MCF 10A (cell line): ENCODE measurements around the gene LRMDA. TPM values are rescaled to one million over a fixed set of nuclear protein-coding genes. Genes with fewer than 3 reads are reported as not detected.

Experiments
- BruUV-seq: library from RNA; stranded (reverse); fragments of 400-500 nt; replicated peaks from 2 replicates; lab custom pipeline; 2021; lab: Mats Ljungman, UMichigan
- CTCF ChIA-PET: fragments of 300-600 bp; sonication (Branson Sonifier 250); formaldehyde crosslinking; extraction: SDS; loops from one replicate; lab custom pipeline; 2021; ENCODE audit warnings: antibody characterized with exemption, inconsistent platforms; lab: Yijun Ruan, JAX
- POLR2A ChIA-PET: fragments of 300-600, 350-650 bp; sonication (Branson Sonifier 250); formaldehyde crosslinking; extraction: SDS; loops from one replicate; lab custom pipeline; 2020; ENCODE audit warnings: antibody characterized with exemption, inconsistent platforms; lab: Yijun Ruan, JAX
- DNase-seq: peaks from one replicate; pipeline ENCODE4 v3.0.0-alpha.2; 2018; ENCODE audit not compliant: unreplicated experiment
- H3K27ac Mint-ChIP-seq: one replicate; pipeline ENCODE4 v1.8.0; 2022; ENCODE audit warnings: mild to moderate bottlenecking, low read depth, mixed read lengths; ENCODE audit not compliant: unreplicated experiment
- H3K27me3 Mint-ChIP-seq: one replicate; pipeline ENCODE4 v1.8.0; 2022; ENCODE audit warnings: mixed read lengths; ENCODE audit not compliant: insufficient read depth, unreplicated experiment
- H3K36me3 Mint-ChIP-seq: one replicate; pipeline ENCODE4 v1.8.0; 2022; ENCODE audit warnings: mild to moderate bottlenecking, moderate library complexity, mixed read lengths; ENCODE audit not compliant: insufficient read depth, unreplicated experiment
- H3K4me1 Mint-ChIP-seq: one replicate; pipeline ENCODE4 v1.8.0; 2022; ENCODE audit warnings: mixed read lengths; ENCODE audit not compliant: insufficient read depth, unreplicated experiment
- H3K4me3 Mint-ChIP-seq: one replicate; pipeline ENCODE4 v1.8.0; 2022; ENCODE audit warnings: mild to moderate bottlenecking, moderate library complexity, mixed read lengths; ENCODE audit not compliant: unreplicated experiment
- H3K9me3 Mint-ChIP-seq: one replicate; pipeline ENCODE4 v1.8.0; 2022; ENCODE audit warnings: mixed read lengths; ENCODE audit not compliant: unreplicated experiment
- CTCF ChIP-seq: fragments of 200-600 bp; IDR thresholded peaks from one replicate; pipeline ENCODE4 v1.8.0; 2022; ENCODE audit warnings: antibody characterized with exemption, mild to moderate bottlenecking; ENCODE audit not compliant: unreplicated experiment
- intact Hi-C: fragments of 100-400 bp; cut with micrococcal nuclease; formaldehyde crosslinking; loops from 2 replicates; pipeline ENCODE4 v1.14.1; 2022
- total RNA-seq: library from RNA; stranded (reverse); gene quantifications from 2 replicates; pipeline ENCODE4 v1.2.3, GENCODE V29; 2022

Gene LRMDA
- total RNA-seq, 1 experiment from 2014 or later: not detected

- Mint-ChIP-seq H3K9me3 (no peaks in the 10 kb centered on the region), H3K4me1 (peaks cover 8% of the 10 kb centered on the region), H3K27me3 (no peaks in the 10 kb centered on the region), H3K4me3 (no peak overlapping the region), H3K27ac (peak overlapping the region; percentile 23), H3K36me3 (no peaks in the 10 kb centered on the region)
- intact Hi-C loops: no loop called here
- no TSS peak for BruUV-seq
- no peak for TF ChIP-seq CTCF
- CTCF ChIA-PET: interaction anchor here (0.7 kb wide), 1 partner anchor 21 kb away, joined by 3 read pairs; no protein-coding TSS in a partner anchor
- no peak for DNase-seq
- POLR2A ChIA-PET: interaction anchor here (0.9 kb wide), 1 partner anchor 9 kb away, joined by 3 read pairs; no protein-coding TSS in a partner anchor
Observed at GRCh38 chr10:76395251-76395650, 963.8 kb downstream of the LRMDA start.

- no TSS peak for BruUV-seq
- Mint-ChIP-seq H3K4me1 (peaks cover 8% of the 10 kb centered on the region), H3K27ac (no peak overlapping the region), H3K4me3 (no peak overlapping the region), H3K36me3 (no peaks in the 10 kb centered on the region), H3K27me3 (no peaks in the 10 kb centered on the region), H3K9me3 (no peaks in the 10 kb centered on the region)
- TF ChIP-seq CTCF: no peak
- CTCF ChIA-PET: no interaction called here
- POLR2A ChIA-PET: no interaction called here
- intact Hi-C loops: no loop called here
- no peak for DNase-seq
Observed at GRCh38 chr10:76396134-76396533, 964.7 kb downstream of the LRMDA start.

GRCh38 chr10:76397181-76398042 is 966.0 kb downstream of the LRMDA start:
- TF ChIP-seq CTCF: no peak
- DNase-seq: no peak
- intact Hi-C loops: no loop called here
- no peaks in the 10 kb centered on the region for H3K36me3 Mint-ChIP-seq
- H3K27me3 Mint-ChIP-seq: no peaks in the 10 kb centered on the region
- H3K4me1 Mint-ChIP-seq: peaks cover 8% of the 10 kb centered on the region
- ChIA-PET POLR2A (interaction anchor here (1.3 kb wide), 1 partner anchor 18 kb away, joined by 3 read pairs; no protein-coding TSS in a partner anchor), CTCF (no interaction called here)
- no TSS peak for BruUV-seq
- H3K9me3 Mint-ChIP-seq: no peaks in the 10 kb centered on the region
- H3K4me3 Mint-ChIP-seq: no peak overlapping the region
- no peak overlapping the region for H3K27ac Mint-ChIP-seq

GRCh38 chr10:76398043-76398710 is 966.8 kb downstream of the LRMDA start:
- Mint-ChIP-seq H3K9me3 (no peaks in the 10 kb centered on the region), H3K27me3 (no peaks in the 10 kb centered on the region), H3K36me3 (no peaks in the 10 kb centered on the region), H3K4me3 (no peak overlapping the region), H3K4me1 (peaks cover 8% of the 10 kb centered on the region), H3K27ac (no peak overlapping the region)
- no peak for TF ChIP-seq CTCF
- intact Hi-C loops: no loop called here
- no peak for DNase-seq
- ChIA-PET CTCF (no interaction called here), POLR2A (interaction anchor here (1.3 kb wide), 1 partner anchor 19 kb away, joined by 3 read pairs; no protein-coding TSS in a partner anchor)
- BruUV-seq: no TSS peak
